Stimulated activated CD8-positive, alpha-beta memory T cell treated with anti-CD3 and anti-CD28 coated beads, Interleukin-15, amount 100 ng/mL, for 48 hours (primary cell): ENCODE measurements around the gene ATN1.

Source experiments
- DNase-seq, 2 donors: peaks; one replicate each; pipeline ENCODE4 v3.0.0-alpha.2; 2020; ENCODE audit warnings: low read depth in 2 of 2

Gene ATN1

GRCh38 chr12:6925540-6926279, 2.0 kb upstream of the ATN1 start:
- no peak for DNase-seq

- DNase-seq: no peak
Measured at GRCh38 chr12:6928022-6928702, 403 bp downstream of the ATN1 start.

GRCh38 chr12:6928703-6929407, 1.1 kb downstream of the ATN1 start:
- no peak for DNase-seq

GRCh38 chr12:6929466-6930452, 2.0 kb downstream of the ATN1 start:
- DNase-seq: no peak

GRCh38 chr12:6932766-6933165, 5.0 kb downstream of the ATN1 start:
- DNase-seq: no peak

- DNase-seq: no peak
Measured at GRCh38 chr12:6934110-6934509, 6.4 kb downstream of the ATN1 start.

- DNase-seq: no peak
Measured at GRCh38 chr12:6935371-6936193, 7.8 kb downstream of the ATN1 start.

GRCh38 chr12:6936194-6936635, 8.5 kb downstream of the ATN1 start:
- no peak for DNase-seq

- DNase-seq: no peak
Measured at GRCh38 chr12:6936636-6937480, 9.1 kb downstream of the ATN1 start.

GRCh38 chr12:6937481-6938352, 10.0 kb downstream of the ATN1 start:
- peak; percentile 87 to 90 for DNase-seq

- no peak for DNase-seq
Measured at GRCh38 chr12:6938353-6939190, 10.8 kb downstream of the ATN1 start.

GRCh38 chr12:6939191-6939540, 11.4 kb downstream of the ATN1 start:
- DNase-seq: no peak

- no peak for DNase-seq
Measured at GRCh38 chr12:6941267-6941666, 13.5 kb downstream of the ATN1 start.

GRCh38 chr12:6941782-6942181, 14.0 kb downstream of the ATN1 start:
- no peak for DNase-seq

GRCh38 chr12:6942331-6942665, 14.5 kb downstream of the ATN1 start:
- no peak for DNase-seq

GRCh38 chr12:6943389-6943721, 15.6 kb downstream of the ATN1 start:
- DNase-seq: no peak

GRCh38 chr12:6943722-6944380, 16.1 kb downstream of the ATN1 start, which contains the start of the genes C12orf57 and RNU7-1:
Gene C12orf57, plus strand, starts transcription at chr12:6944022. Its CDS starts 100 bp downstream, at chr12:6944122.
Gene RNU7-1, plus strand, starts transcription at chr12:6943816.
- peak; percentile 76 to 78 for DNase-seq
